Thoracic aorta (tissue), 2 donors: ENCODE measurements around the gene DLL4. TPM values are rescaled to one million over a fixed set of nuclear protein-coding genes. Genes with fewer than 3 reads are reported as not detected.

Experiments used
- ATAC-seq: fragments of 150-250 bp; one replicate; pipeline ENCODE4 v1.8.0; 2017; ENCODE audit warnings: low read depth; ENCODE audit not compliant: insufficient number of reproducible peaks, low FRiP score
- DNase-seq: peaks from one replicate; pipeline ENCODE4 v3.0.0-alpha.2; 2020; ENCODE audit warnings: low spot score
- H3K27ac ChIP-seq, 2 donors: fragments of 200-600 bp; sonication (generic); 1 replicate in 1 of 2; 2 replicates in 1 of 2; pipeline ENCODE4 v1.5.1; 2016; ENCODE audit warnings: mild to moderate bottlenecking in 2 of 2, moderate library complexity in 2 of 2
- H3K27me3 ChIP-seq: fragments of 200-600 bp; sonication (generic); replicated peaks from 2 replicates; pipeline ENCODE4 v1.6.0; 2016; ENCODE audit warnings: mild to moderate bottlenecking; ENCODE audit not compliant: insufficient read depth
- H3K36me3 ChIP-seq: fragments of 200-600 bp; sonication (generic); one replicate; pipeline ENCODE4 v1.5.1; 2016
- H3K4me1 ChIP-seq, 2 donors: fragments of 200-600 bp; sonication (generic); 1 replicate in 1 of 2; 2 replicates in 1 of 2; pipeline versions ENCODE4 v1.5.1 to v1.6.0; 2016; ENCODE audit warnings: low read depth in 2 of 2, mild to moderate bottlenecking in 1 of 2; ENCODE audit not compliant: control insufficient read depth in 1 of 2
- H3K4me3 ChIP-seq: fragments of 200-600 bp; sonication (generic); 2 replicates; pipeline ENCODE4 v1.5.1; 2016; ENCODE audit warnings: mild to moderate bottlenecking
- H3K9me3 ChIP-seq: fragments of 200-600 bp; sonication (generic); 2 replicates; pipeline ENCODE4 v1.5.1; 2016
- CTCF ChIP-seq: fragments of 200-600 bp; sonication (generic); IDR thresholded peaks from one replicate; pipeline ENCODE4 v1.5.1; 2019; ENCODE audit warnings: antibody characterized with exemption
- total RNA-seq, 2 donors: library from RNA; depleted of rRNA; stranded (reverse); fragments of >200 nt; gene quantifications; one replicate each; pipeline versions ENCODE4 v1.1.0 to v1.2.3, GENCODE V29; 2016

Gene DLL4
- total RNA-seq = 10 to 100 TPM in 1 of 2 donors, 1 to 10 TPM in 1; 6.2 to 13.0 TPM

- no peaks in the 10 kb centered on the region for H3K9me3 ChIP-seq
- TF ChIP-seq CTCF = peak; percentile 8
- peaks cover 13% of the 10 kb centered on the region for H3K27me3 ChIP-seq
- H3K4me1 ChIP-seq = peaks cover 42 to 59% of the 10 kb centered on the region in 2 donors
- peak within 1 kb of the TSS; percentile 72 for H3K4me3 ChIP-seq
- H3K27ac ChIP-seq = no peak within 1 kb of the TSS
- no peak for DNase-seq
- no peaks in the 10 kb centered on the region for H3K36me3 ChIP-seq
- ATAC-seq = no peak
Observed at GRCh38 chr15:40928821-40929659, at the start of gene DLL4. TSS of gene DLL4 (plus strand) at chr15:40929340. CDS start at chr15:40929669, 329 bp downstream.

GRCh38 chr15:40879609-40880008, 49.5 kb upstream of the DLL4 start:
- no peak for TF ChIP-seq CTCF
- no peaks in the 10 kb centered on the region for H3K27me3 ChIP-seq
- H3K36me3 ChIP-seq = no peaks in the 10 kb centered on the region
- H3K9me3 ChIP-seq = no peaks in the 10 kb centered on the region
- no peak overlapping the region for H3K4me3 ChIP-seq
- DNase-seq (no peak), ATAC-seq (no peak)
- H3K4me1 ChIP-seq = no peaks in the 10 kb centered on the region
- H3K27ac ChIP-seq = no peak overlapping the region

DNA sequence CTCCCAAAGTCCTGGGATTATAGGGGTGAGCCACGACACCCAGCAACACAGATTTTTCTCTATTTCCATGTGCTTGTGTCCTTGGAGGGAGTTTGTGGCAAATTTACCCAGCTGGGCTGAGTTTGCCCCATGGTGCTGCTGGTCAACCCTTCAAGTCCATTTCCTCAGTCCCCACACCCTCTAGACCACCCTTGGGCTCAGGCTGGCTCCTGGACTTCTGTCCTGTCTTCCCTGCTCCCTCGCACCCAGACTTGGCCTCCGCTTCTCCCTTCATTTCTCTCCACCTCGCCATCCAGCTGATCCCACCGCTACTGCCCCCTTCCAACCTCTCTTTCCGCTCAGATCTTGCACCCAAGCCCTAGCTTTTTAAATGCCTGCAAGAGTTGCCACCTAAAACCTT, 47.8 kb upstream of the DLL4 start:
- H3K4me1 ChIP-seq = no peaks in the 10 kb centered on the region
- H3K9me3 ChIP-seq = no peaks in the 10 kb centered on the region
- H3K27ac ChIP-seq = no peak overlapping the region
- H3K36me3 ChIP-seq = no peaks in the 10 kb centered on the region
- no peak for ATAC-seq
- H3K4me3 ChIP-seq = no peak overlapping the region
- TF ChIP-seq CTCF = no peak
- no peak for DNase-seq
- H3K27me3 ChIP-seq = no peaks in the 10 kb centered on the region

DNA sequence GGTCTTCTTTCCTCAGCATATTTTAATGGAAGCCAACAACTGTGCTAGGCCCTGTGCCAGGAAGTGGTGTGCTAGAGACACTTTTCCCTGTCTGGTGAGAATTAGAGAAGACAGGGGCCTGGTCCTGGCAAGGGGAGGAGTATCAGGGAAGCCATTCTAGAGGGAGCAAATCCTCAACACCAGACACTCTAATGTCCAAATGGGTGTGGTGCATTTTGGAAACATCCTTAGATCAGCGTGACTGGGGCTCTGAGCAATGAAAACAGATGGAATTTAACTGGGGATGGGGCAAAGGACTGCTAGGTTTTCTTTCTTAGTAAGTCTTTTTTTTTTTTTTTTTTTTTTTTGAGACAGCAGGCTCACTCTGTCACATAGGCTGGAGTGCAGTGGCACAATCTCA, 42.6 kb upstream of the DLL4 start:
- Histone ChIP-seq H3K4me3 (no peak overlapping the region), H3K4me1 (no peaks in the 10 kb centered on the region), H3K27ac (no peak overlapping the region), H3K36me3 (no peaks in the 10 kb centered on the region), H3K27me3 (no peaks in the 10 kb centered on the region), H3K9me3 (no peaks in the 10 kb centered on the region)
- ATAC-seq (no peak), DNase-seq (no peak)
- TF ChIP-seq CTCF = no peak

DNA sequence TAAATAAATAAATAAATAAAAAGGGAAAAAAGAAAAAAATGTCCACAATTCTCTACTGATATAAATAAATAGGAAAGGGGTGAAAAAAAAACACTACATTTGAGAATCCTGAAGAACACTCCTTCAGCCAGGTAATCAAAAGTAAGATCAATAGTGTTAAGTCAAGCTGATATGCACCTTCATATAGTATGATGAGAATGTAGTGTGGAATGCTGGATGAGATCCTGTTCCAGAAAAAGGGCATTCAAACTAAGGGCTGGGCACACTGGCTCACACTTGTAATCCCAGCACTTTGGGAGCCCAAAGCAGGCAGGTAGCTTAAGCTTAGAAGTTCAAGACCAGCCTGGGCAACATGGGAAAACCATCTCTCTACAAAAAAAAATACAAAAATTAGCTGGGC, 40.0 kb upstream of the DLL4 start:
- no peak for TF ChIP-seq CTCF
- H3K27me3 ChIP-seq = no peaks in the 10 kb centered on the region
- no peak for ATAC-seq
- no peaks in the 10 kb centered on the region for H3K9me3 ChIP-seq
- no peak for DNase-seq
- no peak overlapping the region for H3K4me3 ChIP-seq
- H3K27ac ChIP-seq = no peak overlapping the region
- no peaks in the 10 kb centered on the region for H3K36me3 ChIP-seq
- peaks cover 0 to 7% of the 10 kb centered on the region in 2 donors for H3K4me1 ChIP-seq
